ENCODE measurements around the gene PTGER4. TPM values are rescaled to one million over a fixed set of nuclear protein-coding genes. Genes with fewer than 3 reads are reported as not detected.

PTGER4 gene
- total RNA-seq, 1 donor from 2014 or later = 1.6 TPM

DNA sequence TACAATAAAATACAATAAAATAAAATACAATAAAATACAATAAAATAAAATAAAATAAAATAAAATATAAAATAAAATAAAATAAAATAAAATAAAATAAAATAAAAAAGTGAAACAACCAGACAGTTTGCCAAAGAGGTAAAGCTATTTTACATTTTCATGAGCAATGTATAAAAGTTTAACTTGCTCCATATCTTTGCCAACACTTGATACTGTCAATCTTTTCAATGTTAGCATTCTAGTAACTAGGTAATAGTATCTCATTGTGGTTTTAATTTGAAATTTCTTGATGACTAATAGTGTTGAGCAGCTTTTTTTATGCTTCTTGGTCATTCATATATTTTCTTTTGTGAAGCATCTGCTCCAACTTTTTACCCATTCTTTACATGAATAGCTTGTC is 58.8 kb downstream of the PTGER4 start:
- DNase-seq (ENCODE audit: low spot score in 2 of 2) = no peak
- FAIRE-seq = peak; percentile 84

Small RNAs within 50 kb of the gene (small RNA-seq; reads per million reads assigned to genes)
- not detected for gene RF00092

Other genes starting within 250 kb of the PTGER4 start
- gene TTC33, start 76.0 kb downstream of the PTGER4 start, total RNA-seq = 64.4 TPM
- gene PRKAA1, start 118.5 kb downstream of the PTGER4 start, total RNA-seq = 61.1 TPM
- 1,378 TPM for gene RPL37, start 155.3 kb downstream of the PTGER4 start, total RNA-seq
- 0.82 TPM for gene CARD6, start 161.5 kb downstream of the PTGER4 start, total RNA-seq
- gene C7, start 229.6 kb downstream of the PTGER4 start, total RNA-seq = 8.2 TPM

Measured in frontal cortex (tissue), 4 donors.